Fibroblast of peridontal ligament (primary cell): ENCODE data around the gene NRSN2.
"Not testable (repeated sequence)": the region's sequence is repeated elsewhere in the genome, so short reads cannot be mapped to it uniquely, and the experiment has no call there.

Experiments used
- DNase-seq: peaks from one replicate; pipeline ENCODE4 v3.0.0-alpha.2; 2010; ENCODE audit errors: extremely low read depth

Gene NRSN2

GRCh38 chr20:375265-375889, 28.5 kb downstream of the NRSN2 start:
- DNase-seq = no peak

- no peak for DNase-seq
Observed at GRCh38 chr20:376089-376488, 29.2 kb downstream of the NRSN2 start.

GRCh38 chr20:376750-377149, 29.8 kb downstream of the NRSN2 start:
- DNase-seq = no peak

- not testable (repeated sequence) for DNase-seq
Observed at GRCh38 chr20:377578-377977, 30.7 kb downstream of the NRSN2 start.

GRCh38 chr20:378961-379336, 32.0 kb downstream of the NRSN2 start:
- DNase-seq = no peak

- DNase-seq = peak; percentile 65
Observed at GRCh38 chr20:380763-381580, 34.1 kb downstream of the NRSN2 start.

GRCh38 chr20:381581-382290, 34.8 kb downstream of the NRSN2 start:
- peak; percentile 73 for DNase-seq

GRCh38 chr20:382291-383115, 35.6 kb downstream of the NRSN2 start:
- no peak for DNase-seq

- no peak for DNase-seq
Observed at GRCh38 chr20:383889-384288, 37.0 kb downstream of the NRSN2 start.

- no peak for DNase-seq
Observed at GRCh38 chr20:384723-385122, 37.8 kb downstream of the NRSN2 start.

- DNase-seq = no peak
Observed at GRCh38 chr20:385448-385847, 38.5 kb downstream of the NRSN2 start.

GRCh38 chr20:386634-387033, 39.7 kb downstream of the NRSN2 start:
- DNase-seq = not testable (repeated sequence)

GRCh38 chr20:387520-387919, 40.6 kb downstream of the NRSN2 start:
- no peak for DNase-seq

- no peak for DNase-seq
Observed at GRCh38 chr20:388034-388994, 41.4 kb downstream of the NRSN2 start.

- DNase-seq = no peak
Observed at GRCh38 chr20:389220-389619, 42.3 kb downstream of the NRSN2 start.

GRCh38 chr20:391041-391711, 44.3 kb downstream of the NRSN2 start:
- DNase-seq = no peak

- DNase-seq = not testable (repeated sequence)
Observed at GRCh38 chr20:393296-393695, 46.4 kb downstream of the NRSN2 start.

GRCh38 chr20:396252-396618, 49.3 kb downstream of the NRSN2 start:
- no peak for DNase-seq

GRCh38 chr20:396619-397431, 49.9 kb downstream of the NRSN2 start:
- DNase-seq = no peak
